Upper lobe of left lung (tissue), 4 donors: ENCODE results near the gene WFDC12.

Source experiments
- EP300 ChIP-seq, 4 donors: sonication (generic); formaldehyde crosslinking; IDR thresholded peaks; one replicate each; pipeline ENCODE4 v1.5.1; 2017; ENCODE audit warnings: antibody characterized with exemption in 4 of 4, control low read depth in 2 of 4
- POLR2A ChIP-seq, 4 donors: fragments of 450-650 bp; IDR thresholded peaks; one replicate each; pipeline ENCODE4 v1.5.1; 2016 to 2017; ENCODE audit warnings: antibody characterized with exemption in 4 of 4, mild to moderate bottlenecking in 2 of 4
- POLR2AphosphoS5 ChIP-seq, 2 donors: sonication (generic); formaldehyde crosslinking; IDR thresholded peaks; one replicate each; pipeline ENCODE4 v1.5.1; 2017; ENCODE audit warnings: antibody characterized with exemption in 2 of 2
- TF ChIP-seq, protein P1 (sequence below), 6 experiments: fragments of 450-650 bp in 4 of 6; fragments of 200-600 bp in 2 of 6; sonication (generic) in 2 of 6; IDR thresholded peaks; one replicate each; pipeline ENCODE4 v1.5.1; 2016 to 2019; ENCODE audit warnings: antibody characterized with exemption in 6 of 6

- TF ChIP-seq, protein P1, sequence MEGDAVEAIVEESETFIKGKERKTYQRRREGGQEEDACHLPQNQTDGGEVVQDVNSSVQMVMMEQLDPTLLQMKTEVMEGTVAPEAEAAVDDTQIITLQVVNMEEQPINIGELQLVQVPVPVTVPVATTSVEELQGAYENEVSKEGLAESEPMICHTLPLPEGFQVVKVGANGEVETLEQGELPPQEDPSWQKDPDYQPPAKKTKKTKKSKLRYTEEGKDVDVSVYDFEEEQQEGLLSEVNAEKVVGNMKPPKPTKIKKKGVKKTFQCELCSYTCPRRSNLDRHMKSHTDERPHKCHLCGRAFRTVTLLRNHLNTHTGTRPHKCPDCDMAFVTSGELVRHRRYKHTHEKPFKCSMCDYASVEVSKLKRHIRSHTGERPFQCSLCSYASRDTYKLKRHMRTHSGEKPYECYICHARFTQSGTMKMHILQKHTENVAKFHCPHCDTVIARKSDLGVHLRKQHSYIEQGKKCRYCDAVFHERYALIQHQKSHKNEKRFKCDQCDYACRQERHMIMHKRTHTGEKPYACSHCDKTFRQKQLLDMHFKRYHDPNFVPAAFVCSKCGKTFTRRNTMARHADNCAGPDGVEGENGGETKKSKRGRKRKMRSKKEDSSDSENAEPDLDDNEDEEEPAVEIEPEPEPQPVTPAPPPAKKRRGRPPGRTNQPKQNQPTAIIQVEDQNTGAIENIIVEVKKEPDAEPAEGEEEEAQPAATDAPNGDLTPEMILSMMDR (IDR thresholded peaks at IDR 0.05) = no peak
- no peak for TF ChIP-seq POLR2A (IDR thresholded peaks at IDR 0.05)
- no peak for TF ChIP-seq EP300 (IDR thresholded peaks at IDR 0.05)
- TF ChIP-seq POLR2AphosphoS5 (IDR thresholded peaks at IDR 0.05) = no peak
Observed at GRCh38 chr20:45113865-45114264, 10.4 kb downstream of the WFDC12 start.
